ENCODE results near the gene RTEL1. TPM values are rescaled to one million over a fixed set of nuclear protein-coding genes. Genes with fewer than 3 reads are reported as not detected.

RTEL1 gene
- total RNA-seq, 1 experiment from 2014 or later = 26.1 TPM

DNA sequence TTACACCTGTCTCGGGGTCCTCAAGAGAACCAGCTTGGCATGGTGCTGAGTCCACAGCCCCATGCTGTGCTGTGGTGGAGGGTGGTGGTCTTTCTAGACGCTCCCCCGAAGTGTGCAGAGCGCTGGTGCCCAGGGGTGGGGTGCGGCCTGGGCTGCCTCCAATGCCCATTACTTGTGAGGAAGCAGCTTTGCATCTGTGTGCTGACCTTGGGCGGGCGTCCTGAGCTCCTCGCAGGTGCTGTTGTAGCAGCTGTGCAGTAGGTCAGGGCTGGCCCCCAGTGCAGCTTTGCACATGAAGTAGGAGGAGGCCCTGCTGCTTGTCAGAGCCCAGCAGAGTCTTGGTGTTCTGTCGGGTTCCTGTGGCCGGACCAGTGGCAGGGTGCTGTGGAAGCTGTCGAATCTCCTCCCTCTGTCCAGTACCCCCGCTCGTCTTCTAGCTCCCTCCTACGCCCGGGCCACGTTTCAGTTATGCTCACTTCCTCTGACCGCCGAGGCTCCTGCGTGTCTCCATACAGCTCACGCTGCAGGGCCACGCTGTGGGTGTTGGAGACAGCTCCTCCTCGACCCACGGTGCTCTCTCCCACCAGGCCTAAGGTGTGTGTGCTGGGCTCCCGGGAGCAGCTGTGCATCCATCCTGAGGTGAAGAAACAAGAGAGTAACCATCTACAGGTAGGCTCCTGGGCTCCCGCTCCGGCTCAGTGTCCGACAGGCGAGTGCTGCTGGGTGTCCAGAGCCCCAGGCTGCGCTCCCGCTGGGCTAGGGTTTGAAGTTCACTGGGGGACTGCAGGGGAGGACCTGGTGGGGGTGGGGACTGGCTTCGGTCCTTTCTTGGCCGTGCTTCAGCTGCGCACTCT lies 4.1 kb downstream of the RTEL1 start:
- intact Hi-C loops (cut with micrococcal nuclease; ENCODE audit: unreplicated experiment) = no loop called here
- DNase-seq (ENCODE audit: low read depth, low spot score) (no peak), ATAC-seq (no peak)
- no peak overlapping the region for H3K4me3 ChIP-seq (ENCODE audit: low read depth in 2 of 2, low read length in 2 of 2)
- H3K36me3 ChIP-seq (ENCODE audit: control insufficient read depth, insufficient read depth, low read length) = peaks cover 3% of the 10 kb centered on the region; the same call in 1 of the 2 replicates
- POLR2A ChIA-PET = no interaction called here
- in situ Hi-C loops (cut with HindIII; ENCODE audit: low pct_unique_long_range_greater_than_20kb, low sequenced_read_pairs) = no loop called here
- TF ChIP-seq POLR2AphosphoS5 (IDR thresholded peaks at IDR 0.05; ENCODE audit: low read depth, low read length) (no peak), SIN3A (IDR thresholded peaks at IDR 0.05; ENCODE audit: borderline replicate concordance, insufficient read depth, low read depth, low read length) (no peak), TCF7L2 (IDR thresholded peaks at IDR 0.05; ENCODE audit: low read depth, low read length) (no peak)
- TF ChIP-seq, protein P1, sequence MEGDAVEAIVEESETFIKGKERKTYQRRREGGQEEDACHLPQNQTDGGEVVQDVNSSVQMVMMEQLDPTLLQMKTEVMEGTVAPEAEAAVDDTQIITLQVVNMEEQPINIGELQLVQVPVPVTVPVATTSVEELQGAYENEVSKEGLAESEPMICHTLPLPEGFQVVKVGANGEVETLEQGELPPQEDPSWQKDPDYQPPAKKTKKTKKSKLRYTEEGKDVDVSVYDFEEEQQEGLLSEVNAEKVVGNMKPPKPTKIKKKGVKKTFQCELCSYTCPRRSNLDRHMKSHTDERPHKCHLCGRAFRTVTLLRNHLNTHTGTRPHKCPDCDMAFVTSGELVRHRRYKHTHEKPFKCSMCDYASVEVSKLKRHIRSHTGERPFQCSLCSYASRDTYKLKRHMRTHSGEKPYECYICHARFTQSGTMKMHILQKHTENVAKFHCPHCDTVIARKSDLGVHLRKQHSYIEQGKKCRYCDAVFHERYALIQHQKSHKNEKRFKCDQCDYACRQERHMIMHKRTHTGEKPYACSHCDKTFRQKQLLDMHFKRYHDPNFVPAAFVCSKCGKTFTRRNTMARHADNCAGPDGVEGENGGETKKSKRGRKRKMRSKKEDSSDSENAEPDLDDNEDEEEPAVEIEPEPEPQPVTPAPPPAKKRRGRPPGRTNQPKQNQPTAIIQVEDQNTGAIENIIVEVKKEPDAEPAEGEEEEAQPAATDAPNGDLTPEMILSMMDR (IDR thresholded peaks at IDR 0.05) = no peak
- TF ChIP-seq, protein P2, sequence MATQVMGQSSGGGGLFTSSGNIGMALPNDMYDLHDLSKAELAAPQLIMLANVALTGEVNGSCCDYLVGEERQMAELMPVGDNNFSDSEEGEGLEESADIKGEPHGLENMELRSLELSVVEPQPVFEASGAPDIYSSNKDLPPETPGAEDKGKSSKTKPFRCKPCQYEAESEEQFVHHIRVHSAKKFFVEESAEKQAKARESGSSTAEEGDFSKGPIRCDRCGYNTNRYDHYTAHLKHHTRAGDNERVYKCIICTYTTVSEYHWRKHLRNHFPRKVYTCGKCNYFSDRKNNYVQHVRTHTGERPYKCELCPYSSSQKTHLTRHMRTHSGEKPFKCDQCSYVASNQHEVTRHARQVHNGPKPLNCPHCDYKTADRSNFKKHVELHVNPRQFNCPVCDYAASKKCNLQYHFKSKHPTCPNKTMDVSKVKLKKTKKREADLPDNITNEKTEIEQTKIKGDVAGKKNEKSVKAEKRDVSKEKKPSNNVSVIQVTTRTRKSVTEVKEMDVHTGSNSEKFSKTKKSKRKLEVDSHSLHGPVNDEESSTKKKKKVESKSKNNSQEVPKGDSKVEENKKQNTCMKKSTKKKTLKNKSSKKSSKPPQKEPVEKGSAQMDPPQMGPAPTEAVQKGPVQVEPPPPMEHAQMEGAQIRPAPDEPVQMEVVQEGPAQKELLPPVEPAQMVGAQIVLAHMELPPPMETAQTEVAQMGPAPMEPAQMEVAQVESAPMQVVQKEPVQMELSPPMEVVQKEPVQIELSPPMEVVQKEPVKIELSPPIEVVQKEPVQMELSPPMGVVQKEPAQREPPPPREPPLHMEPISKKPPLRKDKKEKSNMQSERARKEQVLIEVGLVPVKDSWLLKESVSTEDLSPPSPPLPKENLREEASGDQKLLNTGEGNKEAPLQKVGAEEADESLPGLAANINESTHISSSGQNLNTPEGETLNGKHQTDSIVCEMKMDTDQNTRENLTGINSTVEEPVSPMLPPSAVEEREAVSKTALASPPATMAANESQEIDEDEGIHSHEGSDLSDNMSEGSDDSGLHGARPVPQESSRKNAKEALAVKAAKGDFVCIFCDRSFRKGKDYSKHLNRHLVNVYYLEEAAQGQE (IDR thresholded peaks at IDR 0.05; ENCODE audit: insufficient read depth in 1 of 2, low read depth in 2 of 2, low read length in 1 of 2) = no peak
- H3K27me3 ChIP-seq (ENCODE audit: control insufficient read depth, insufficient read depth, low read length) = no peaks in the 10 kb centered on the region
- H3K9me3 ChIP-seq (ENCODE audit: control insufficient read depth, insufficient read depth, low read depth, low read length) = no peaks in the 10 kb centered on the region
- H3K4me1 ChIP-seq (ENCODE audit: control insufficient read depth, insufficient read depth, low read length) = peaks cover 8% of the 10 kb centered on the region
- BruUV-seq (replicated peaks) = no TSS peak
- H3K27ac ChIP-seq (ENCODE audit: low read length) = no peak overlapping the region
- CTCF ChIA-PET = no interaction called here

DNA sequence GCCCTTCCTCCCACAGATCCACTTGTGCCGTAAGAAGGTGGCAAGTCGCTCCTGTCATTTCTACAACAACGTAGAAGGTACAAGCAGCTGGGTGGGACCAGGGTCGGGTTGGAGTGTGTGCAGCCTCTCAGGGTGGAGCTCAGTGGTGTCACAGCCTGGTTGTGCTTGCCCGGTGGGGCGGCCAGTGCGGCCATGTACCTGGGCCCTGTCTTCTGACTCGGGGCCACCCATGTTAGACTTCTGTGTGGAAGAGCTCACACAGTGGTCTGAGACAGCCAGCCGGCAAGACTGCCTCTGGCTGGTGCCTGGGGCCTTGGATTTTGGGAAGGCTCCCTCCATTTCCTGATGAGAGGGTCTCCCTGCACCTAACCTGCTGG lies 4.7 kb downstream of the RTEL1 start:
- no peak for ATAC-seq
- H3K4me3 ChIP-seq (ENCODE audit: low read depth in 2 of 2, low read length in 2 of 2) = no peak overlapping the region
- no peak for DNase-seq (ENCODE audit: low read depth, low spot score)
- ChIA-PET POLR2A (no interaction called here), CTCF (no interaction called here)
- BruUV-seq (replicated peaks) = no TSS peak
- H3K36me3 ChIP-seq (ENCODE audit: control insufficient read depth, insufficient read depth, low read length) = peaks cover 3% of the 10 kb centered on the region; the same call in 1 of the 2 replicates
- in situ Hi-C loops (cut with HindIII; ENCODE audit: low pct_unique_long_range_greater_than_20kb, low sequenced_read_pairs) = no loop called here
- H3K9me3 ChIP-seq (ENCODE audit: control insufficient read depth, insufficient read depth, low read depth, low read length) = no peaks in the 10 kb centered on the region
- TF ChIP-seq, protein P1 (IDR thresholded peaks at IDR 0.05) = no peak
- no peak for TF ChIP-seq SIN3A (IDR thresholded peaks at IDR 0.05; ENCODE audit: borderline replicate concordance, insufficient read depth, low read depth, low read length)
- TF ChIP-seq POLR2AphosphoS5 (IDR thresholded peaks at IDR 0.05; ENCODE audit: low read depth, low read length) = no peak
- TF ChIP-seq, protein P2 (IDR thresholded peaks at IDR 0.05; ENCODE audit: insufficient read depth in 1 of 2, low read depth in 2 of 2, low read length in 1 of 2) = no peak
- no peak for TF ChIP-seq TCF7L2 (IDR thresholded peaks at IDR 0.05; ENCODE audit: low read depth, low read length)
- H3K27me3 ChIP-seq (ENCODE audit: control insufficient read depth, insufficient read depth, low read length) = no peaks in the 10 kb centered on the region
- no peak overlapping the region for H3K27ac ChIP-seq (ENCODE audit: low read length)
- intact Hi-C loops (cut with micrococcal nuclease; ENCODE audit: unreplicated experiment) = no loop called here
- peaks cover 5% of the 10 kb centered on the region; the same call in 1 of the 2 replicates for H3K4me1 ChIP-seq (ENCODE audit: control insufficient read depth, insufficient read depth, low read length)

Data from Panc1 (cell line).